ENCODE data around the gene MAP3K4.

GRCh38 chr6:161023316-161023715, 31.7 kb downstream of the MAP3K4 start:
- TF ChIP-seq CTCF (IDR thresholded peaks at IDR 0.05), result no peak
- TF ChIP-seq POLR2AphosphoS5 (IDR thresholded peaks at IDR 0.05), result no peak
- TF ChIP-seq POLR2A (IDR thresholded peaks at IDR 0.05), result no peak

Measured in breast epithelium (tissue), 3 donors.